ENCODE measurements around the gene NOL4L. TPM values are rescaled to one million over a fixed set of nuclear protein-coding genes. Genes with fewer than 3 reads are reported as not detected.

Gene NOL4L
- total RNA-seq, 1 experiment from 2014 or later: 31.7 TPM

DNA sequence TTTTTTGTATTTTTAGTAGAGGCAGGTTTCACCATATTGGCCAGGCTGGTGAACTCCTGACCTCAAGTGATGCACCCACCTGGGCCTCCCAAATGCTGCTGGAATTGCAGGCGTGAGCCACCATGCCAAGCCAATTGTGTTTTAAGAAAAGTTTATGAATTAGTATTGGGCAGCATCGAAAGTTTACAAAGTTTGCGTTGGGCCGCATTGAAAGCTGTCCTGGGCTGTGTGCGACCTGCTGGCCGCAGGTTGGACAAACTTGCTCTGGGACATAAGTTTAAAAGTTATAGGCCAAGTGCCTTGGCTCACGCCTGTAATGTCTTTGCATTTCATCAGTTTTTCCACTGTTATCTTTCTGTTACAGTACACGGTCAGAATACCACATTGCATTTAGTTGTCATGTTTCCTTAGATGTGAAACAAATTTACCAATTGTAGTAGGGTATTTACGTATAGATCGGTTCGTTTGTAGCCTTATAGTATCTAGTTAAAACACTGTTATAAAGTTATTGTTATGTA, 187.5 kb downstream of the NOL4L start:
- Histone ChIP-seq H2BK12ac (ENCODE audit: insufficient read length, low read depth, low read length) (no peak overlapping the region), H2BK5ac (ENCODE audit: insufficient read length, low read length) (no peak overlapping the region), H2BK20ac (ENCODE audit: low read depth, low read length, poor library complexity, severe bottlenecking) (no peak overlapping the region), H3K79me1 (ENCODE audit: insufficient read depth, low read depth, low read length, poor library complexity, severe bottlenecking) (no peaks in the 10 kb centered on the region), H3K56ac (ENCODE audit: insufficient read length, low read depth, low read length) (no peak overlapping the region), H3K79me2 (ENCODE audit: insufficient read depth, low read length) (no peaks in the 10 kb centered on the region), H3K9me3 (ENCODE audit: control insufficient read depth, low read depth, low read length) (no peaks in the 10 kb centered on the region), H4K8ac (replicated peaks; ENCODE audit: insufficient read length, low read depth, low read length) (no peak overlapping the region), H3K27ac (ENCODE audit: insufficient read length, low read depth, low read length) (no peak overlapping the region), H3K27me3 (ENCODE audit: insufficient read depth, low read length) (no peaks in the 10 kb centered on the region), H3K4ac (ENCODE audit: low read depth, low read length) (no peak overlapping the region), H3K4me2 (ENCODE audit: insufficient read depth, insufficient read length, low read length) (no peak overlapping the region), H4K20me1 (ENCODE audit: control insufficient read depth, insufficient read depth, insufficient read length) (no peaks in the 10 kb centered on the region), H2BK15ac (ENCODE audit: low read depth, low read length) (no peak overlapping the region), H3K4me1 (ENCODE audit: insufficient read depth, low read length) (no peaks in the 10 kb centered on the region), H4K5ac (ENCODE audit: insufficient read length, low read depth, low read length) (no peak overlapping the region), H4K91ac (ENCODE audit: insufficient read length, low read depth, low read length) (no peak overlapping the region), H3K14ac (ENCODE audit: insufficient read depth, low read length) (no peak overlapping the region), H3K23me2 (ENCODE audit: insufficient read length, low read depth, low read length, poor library complexity, severe bottlenecking) (no peaks in the 10 kb centered on the region), H3K9ac (ENCODE audit: extremely low read depth, insufficient read length, low read length) (no peak overlapping the region), H2BK120ac (ENCODE audit: low read depth, low read length, poor library complexity, severe bottlenecking) (no peak overlapping the region), H3K18ac (ENCODE audit: insufficient read length, low read depth, low read length) (no peak overlapping the region), H2AK5ac (ENCODE audit: insufficient read length, low read length) (no peak overlapping the region), H3T11ph (ENCODE audit: low read length) (no peak overlapping the region), H2AFZ (ENCODE audit: low read length) (no peak overlapping the region), H3K23ac (ENCODE audit: insufficient read length, low read depth, low read length) (no peak overlapping the region)
- TF ChIP-seq CTCF (conservative IDR thresholded peaks at IDR 0.05): no peak
- Mint-ChIP-seq H3K36me3 (ENCODE audit: insufficient read depth in 1 of 3, low read depth in 3 of 3) (no peaks in the 10 kb centered on the region), H3K27me3 (ENCODE audit: low read depth) (no peaks in the 10 kb centered on the region), H3K9me3 (no peaks in the 10 kb centered on the region), H3K4me1 (no peaks in the 10 kb centered on the region), H3K27ac (no peak overlapping the region), H3K4me3 (no peak overlapping the region)
- WGBS (ENCODE audit: extremely low coverage, insufficient read length, low lambda C conversion rate): no CpG with 5 or more reads among the region's 11 CpGs
- no peak for DNase-seq
